RPMI7951 (cell line): ENCODE results near the gene CCDC127. TPM values are rescaled to one million over a fixed set of nuclear protein-coding genes. Genes with fewer than 3 reads are reported as not detected.

ENCODE experiments used
- DNase-seq: peaks from one replicate; pipeline ENCODE4 v3.0.0-alpha.2; 2012; ENCODE audit warnings: low read depth
- total RNA-seq: library from RNA; depleted of rRNA; stranded (reverse); fragments of >200 nt; shearing (Covaris generic); gene quantifications from 2 replicates; pipeline ENCODE4 v1.2.3, GENCODE V29; 2014

Gene CCDC127
- total RNA-seq, 1 experiment from 2014 or later = 3.8 TPM

DNA sequence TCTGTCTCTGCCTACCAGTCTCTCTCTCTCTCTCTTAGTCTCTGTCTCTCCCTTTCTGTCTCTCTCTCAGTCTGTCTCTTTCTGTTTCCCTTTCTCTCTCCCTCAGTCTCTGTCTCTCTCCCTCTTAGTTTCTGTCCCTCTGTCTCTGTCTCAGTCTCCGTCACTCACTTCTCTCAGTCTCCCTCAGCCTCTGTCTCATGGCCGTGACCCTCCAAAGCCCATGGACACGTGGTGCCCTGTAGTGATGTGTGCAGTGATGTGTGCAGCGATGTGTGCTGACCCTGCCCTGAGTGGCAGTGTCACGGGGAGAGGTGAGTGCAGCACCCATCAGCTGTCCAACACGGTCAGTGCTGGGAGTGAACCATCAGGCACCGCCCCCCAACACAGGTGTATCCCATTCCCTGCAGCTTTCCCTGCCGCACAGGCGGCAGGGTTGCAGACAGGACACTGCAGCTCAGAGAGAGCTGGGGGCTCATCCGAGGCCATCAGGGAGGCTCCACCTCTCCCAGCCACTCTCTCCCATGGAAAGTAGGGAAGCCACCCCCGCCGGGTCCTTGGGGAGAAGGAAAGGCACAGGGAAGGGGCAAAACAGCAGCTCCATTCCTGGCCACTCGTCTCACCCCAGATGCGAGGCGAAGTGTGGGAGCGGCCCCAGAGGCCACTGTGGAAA, 27.5 kb downstream of the CCDC127 start:
- no peak for DNase-seq

DNA sequence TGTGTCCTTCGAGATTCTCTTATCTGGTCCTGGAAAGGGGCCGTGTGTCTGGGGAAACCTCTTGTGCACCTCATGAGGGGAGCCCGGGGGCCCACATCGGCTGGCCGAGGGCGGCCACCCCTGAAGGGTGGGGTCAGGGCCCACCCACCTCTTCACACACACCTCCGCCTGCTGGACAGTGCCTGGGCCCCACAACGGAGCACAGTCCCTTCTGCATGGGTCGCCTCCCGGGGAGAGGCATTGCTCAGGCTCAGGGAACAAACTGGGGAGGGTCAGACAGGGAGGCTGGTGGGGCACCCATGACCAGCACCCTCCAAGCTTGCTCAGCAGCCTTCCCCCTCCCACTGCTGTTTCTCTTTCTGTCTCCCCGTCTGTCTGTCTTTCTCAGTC, 28.0 kb downstream of the CCDC127 start:
- no peak for DNase-seq

DNA sequence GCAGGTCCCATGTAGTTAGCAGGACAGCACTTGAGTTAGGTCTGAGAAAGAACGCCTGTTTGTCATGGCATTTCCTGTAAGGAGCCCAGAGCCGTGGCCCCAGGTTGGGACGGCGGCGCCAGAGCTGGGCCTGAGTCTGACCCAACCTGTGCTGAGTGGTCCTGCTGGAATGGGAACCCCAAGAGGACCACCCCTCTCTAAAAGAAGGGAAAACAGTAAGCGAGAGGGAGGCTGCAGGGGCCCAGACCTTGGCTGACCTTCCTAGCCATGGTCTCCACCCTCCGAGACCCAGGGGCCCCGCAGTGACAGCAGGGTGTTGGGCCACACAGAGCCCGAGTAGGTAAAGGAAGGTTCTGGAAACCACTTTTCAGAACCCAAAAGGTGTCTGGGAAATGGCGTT, 28.5 kb downstream of the CCDC127 start:
- no peak for DNase-seq

DNA sequence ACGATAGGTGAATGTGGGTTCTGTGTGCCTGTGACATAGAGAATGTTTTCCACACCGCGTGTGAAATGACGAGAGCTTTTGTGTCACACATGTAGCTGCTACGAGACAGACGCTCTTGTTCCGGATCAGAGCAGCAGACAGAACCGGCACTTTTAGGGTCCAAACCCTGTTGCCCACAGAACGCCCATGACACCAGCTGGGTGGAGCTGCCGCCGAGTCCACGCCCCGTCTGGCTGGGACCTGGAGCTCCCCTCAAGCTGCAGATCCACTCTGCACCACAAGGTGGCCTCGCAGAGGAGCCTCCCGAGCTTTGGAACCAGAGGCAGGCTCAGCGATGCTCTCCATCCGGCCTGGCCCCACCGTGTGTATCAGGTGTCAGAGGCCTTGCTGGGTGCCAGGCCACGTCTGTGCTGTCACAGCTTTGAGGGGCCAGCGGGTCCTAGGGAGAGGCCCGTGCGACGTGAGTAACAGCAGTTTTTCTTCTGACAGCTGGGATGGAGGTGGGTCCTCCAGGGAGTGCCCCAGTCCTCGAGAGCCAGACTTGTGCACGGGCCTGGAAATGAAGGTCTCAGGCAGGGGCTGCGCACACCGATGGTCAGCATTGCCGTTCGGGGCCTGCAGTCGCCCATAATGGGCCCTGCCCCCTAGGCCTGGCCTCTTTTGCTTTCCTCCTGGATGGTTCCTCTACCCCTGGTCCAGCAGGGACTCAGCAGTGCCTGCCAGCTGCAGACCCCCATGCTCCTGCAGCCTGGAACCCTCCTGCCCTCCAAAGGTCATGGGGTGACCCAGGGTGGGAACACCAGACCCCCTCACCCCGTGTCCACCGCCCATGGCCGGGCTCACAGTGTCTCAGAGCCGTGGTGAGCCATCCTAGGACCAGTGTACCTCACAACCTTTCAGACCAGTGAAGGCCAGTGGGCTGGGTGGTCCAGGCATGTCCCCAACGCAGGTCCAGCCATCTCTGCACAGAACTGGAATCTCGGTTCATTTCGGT, 29.2 kb downstream of the CCDC127 start:
- peak; percentile 72 for DNase-seq

DNA sequence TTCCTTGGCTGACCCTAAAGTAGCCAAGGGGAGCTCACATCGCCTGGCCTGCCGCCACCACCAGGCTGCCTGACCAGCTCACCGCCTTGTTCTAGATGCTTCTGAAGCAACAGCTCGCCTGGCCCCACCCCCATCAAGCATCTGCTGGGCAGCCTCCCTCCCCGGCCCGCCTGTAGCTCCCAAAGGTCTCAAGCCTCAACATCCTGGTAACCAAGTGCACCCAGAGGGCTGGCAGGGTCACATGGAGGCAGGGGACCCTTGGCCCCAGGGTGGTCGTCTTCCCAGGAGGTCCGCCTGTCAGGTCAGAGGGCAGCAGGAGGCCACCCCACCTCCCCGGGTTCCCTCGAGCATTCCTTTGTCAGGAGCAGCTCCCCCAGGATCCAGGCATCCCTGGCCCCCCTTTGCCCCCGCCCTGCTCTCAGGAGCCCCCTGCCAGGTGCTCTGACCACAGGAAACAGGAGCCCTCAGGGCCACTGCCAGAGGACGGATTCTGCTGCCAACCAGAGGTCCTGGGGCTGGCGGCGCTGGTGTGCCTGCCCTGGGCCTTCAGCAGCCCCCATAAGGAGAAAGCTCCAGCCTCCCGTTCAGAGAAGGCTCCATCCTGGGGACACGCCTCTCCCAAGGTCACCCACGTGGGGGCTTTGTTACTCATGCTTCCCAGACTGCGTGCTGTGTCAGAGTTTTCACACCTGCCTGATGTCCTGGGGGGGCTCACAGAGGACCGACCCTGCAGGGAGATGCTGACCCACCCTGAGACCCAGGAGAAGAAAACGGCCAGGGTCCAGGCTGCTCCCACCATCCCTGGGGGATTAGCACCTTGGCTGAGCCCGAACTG, 30.1 kb downstream of the CCDC127 start:
- DNase-seq = no peak

DNA sequence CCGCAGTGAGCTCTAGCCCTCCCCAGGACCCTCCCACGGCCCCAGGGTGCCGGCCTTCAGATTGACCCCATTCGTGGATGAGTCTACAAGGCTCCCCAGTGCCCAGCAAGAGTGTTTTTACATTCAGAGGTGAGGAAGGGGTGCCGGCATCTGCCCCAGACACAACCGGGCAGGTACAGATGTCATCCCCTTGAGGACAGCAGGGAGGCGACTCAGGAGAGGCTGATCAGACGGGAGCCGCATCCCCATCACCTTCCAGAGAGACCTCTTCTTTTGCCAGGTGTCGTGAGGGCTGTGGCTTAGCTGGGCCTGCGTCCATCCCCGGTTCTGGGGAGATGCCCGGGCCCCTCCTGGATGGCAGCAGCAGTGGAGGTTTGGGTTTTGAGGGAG, 30.9 kb downstream of the CCDC127 start:
- no peak for DNase-seq

DNA sequence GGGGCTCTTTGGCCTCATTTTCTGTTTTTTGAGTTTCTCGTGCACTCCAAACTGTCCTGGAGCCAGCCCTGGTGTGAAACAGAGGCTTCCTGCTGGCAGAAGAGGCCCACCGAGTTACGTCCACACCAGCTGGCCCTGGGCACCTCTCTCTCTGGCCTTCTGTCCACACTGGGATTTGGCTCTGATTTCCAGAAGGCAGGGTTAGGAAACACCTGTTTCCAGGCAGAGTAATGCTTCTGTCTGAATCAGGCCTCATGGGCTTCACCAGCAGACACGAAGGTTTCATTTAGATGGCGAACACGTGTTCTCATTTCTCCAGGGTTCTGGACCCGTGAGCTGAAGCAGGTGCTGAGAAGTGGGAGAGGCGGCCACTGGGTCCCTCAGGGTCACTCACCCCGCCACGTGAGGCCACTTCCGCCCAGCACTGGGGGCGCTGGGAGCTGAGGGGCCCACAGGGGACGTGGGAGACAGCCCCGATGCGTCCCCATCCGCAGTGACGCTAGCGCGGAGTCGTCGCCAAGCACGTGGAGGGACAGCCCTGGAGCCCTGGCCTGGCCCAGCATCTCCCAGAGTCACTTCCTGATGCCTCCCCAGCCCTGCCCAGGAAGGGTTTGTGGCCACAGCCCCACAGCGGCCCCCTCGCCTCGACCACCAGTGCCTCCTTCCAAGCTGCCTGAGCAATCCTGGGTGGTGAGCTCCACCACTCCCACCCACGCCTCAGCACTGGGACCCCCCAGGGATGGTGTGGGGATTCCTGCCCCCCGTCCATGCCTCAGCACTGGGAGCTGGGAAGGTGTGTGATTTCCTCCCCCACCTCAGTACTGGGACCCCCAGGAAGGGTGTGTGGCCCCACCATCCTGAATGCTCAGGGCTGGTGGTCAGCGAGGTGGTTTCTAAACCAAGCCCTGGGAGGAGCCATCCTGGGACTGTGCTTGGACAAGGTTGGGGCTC, 31.6 kb downstream of the CCDC127 start:
- no peak for DNase-seq

DNA sequence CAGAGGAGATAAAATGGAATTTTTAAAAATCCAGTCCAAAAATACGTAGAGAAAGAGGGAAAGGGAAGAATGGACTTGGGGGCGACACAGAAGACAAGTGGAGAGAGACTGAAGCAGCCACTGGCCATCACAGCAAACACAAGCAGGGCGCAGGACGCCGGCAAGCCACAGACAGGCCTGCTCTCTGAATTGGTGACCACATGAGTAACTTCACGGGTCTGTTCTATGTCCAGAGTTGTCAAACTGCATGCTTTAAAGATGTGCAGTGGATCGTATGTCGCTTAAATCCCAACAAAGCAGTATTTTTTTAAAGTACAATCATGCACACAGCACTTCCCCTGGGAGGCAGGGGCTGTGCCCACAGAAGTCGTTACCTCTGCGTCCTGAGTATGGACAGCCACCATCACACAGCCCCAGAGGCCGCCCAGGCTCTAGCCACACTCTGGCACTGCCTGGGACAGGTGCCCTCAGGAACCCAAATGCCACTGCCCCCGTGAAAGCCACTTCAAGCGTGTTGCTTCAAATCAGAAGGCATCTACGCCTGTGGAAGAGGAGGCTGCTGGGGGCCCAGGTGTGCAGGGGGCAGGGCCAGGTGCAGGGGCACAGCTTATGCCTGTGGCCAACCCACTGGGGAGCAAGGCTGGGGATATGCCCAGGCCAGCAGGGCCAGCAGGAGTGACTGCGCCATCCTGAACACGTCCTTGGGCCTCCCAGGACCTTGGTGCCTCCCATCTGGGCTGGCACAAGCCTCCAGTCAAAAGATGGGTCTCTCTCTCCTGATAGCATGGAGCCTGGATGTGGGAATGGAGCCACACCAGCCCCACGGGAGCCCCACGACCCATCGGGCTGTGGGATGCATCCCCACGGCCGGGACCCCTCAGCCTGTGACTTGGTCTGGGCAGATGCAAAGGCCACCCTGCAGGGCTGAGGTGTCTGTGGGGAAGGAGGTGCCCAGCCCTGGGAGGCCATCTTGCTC, 32.6 kb downstream of the CCDC127 start:
- no peak for DNase-seq

DNA sequence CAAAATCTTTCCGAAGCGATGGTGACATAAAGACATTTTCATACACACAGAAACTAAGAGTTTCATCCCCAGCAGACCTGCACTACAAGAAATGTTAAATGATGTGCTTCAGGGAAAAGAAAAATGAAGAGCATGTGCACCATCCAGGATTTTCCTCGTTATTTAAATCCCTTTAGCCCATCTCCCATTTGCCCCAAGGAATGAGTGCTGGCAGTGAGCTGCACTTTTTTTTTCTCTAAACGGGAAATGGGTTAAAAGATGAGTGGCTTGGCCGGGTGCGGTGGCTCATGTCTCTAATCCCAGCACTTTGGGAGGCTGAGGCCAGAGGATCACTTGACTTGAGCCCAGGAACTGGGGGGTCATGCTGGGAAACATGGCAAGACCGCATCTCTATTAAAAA, 33.5 kb downstream of the CCDC127 start:
- DNase-seq = peak; percentile 68

DNA sequence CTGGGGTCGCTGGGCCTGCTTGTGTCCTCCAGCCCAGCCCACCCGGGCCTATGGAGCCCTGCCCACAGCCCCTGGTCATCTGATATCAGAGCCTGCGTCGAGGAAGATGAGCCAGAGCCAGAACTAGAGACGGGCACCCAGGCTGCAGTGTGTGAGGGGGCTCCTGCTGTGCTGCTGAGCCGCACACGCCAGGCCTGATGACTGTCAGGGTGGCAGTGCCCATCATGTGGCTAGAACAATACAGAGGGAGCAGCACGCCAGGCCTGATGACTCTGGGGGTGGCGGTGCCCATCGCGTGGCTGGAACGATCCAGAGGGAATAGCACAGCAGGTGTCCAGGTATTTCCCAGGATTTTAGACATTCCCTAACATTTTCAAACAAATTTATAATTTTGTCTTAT, 35.8 kb downstream of the CCDC127 start:
- no peak for DNase-seq

DNA sequence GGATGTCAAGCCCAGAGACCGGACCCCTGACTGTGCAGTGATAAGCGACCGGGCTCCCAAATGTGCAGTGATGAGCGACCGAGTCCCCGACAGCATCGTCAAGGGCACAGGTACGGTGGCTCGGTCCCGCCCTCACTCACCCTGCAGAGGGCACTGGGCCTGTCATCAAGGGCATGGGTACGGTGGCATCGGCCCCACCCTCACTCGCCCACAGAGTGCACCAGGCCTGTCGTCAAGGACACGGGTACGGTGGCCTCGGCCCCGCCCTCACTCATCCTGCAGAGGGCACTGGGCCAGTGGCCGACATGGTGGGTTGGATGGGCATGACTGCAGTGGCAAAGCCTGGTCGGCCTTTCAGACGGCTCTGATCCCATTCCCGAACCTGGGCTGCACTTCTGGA, 36.4 kb downstream of the CCDC127 start:
- DNase-seq = no peak

DNA sequence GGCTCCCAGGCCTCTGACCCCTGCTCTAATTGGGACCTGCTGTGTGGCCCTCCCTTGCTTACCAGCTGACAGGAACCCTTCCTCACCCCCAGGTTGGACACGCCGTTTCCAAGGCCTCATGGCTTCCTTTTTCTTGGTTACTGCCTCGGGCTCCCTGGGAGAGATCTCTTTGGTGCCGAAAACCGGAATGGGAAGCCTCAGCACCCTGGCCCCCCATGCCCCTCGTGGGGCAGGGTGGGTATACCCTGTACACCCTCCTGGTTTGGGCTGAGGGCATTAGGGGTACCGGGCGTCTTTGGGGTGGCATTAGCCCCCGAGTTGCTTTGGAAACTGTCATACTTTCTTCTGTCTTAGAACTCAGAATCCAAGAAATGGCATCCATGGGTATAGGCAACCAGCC, 36.8 kb downstream of the CCDC127 start:
- no peak for DNase-seq

DNA sequence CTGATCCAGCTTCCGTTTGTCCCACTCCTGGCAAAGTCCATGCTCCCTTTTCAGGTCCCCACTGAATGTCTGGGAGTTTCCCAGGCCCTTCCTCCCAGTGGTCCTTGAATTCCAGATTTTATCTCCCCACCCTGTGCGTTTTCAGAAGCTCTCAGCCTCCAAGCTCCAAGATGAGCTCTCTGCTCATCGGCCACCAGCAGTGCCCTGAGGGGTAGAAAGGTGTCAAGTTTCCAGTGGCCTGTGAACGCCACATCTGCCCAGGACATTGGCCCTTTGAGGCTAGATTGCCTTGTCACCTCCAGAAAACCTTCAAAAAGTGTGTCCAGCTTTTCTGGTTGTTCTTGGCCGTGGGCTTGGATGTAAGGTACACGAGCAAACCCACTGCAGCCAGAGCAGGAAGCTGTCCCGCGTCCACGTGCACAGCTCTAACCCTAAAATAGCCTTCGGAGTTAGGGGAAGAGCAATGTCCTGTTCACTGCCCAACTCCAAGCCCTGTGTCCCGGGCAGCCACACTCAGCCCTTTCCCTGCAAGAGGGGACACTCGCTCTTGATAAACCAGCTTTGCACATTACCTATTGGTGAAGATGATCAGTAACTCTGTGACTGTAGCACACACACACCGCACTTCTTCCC, 37.6 kb downstream of the CCDC127 start:
- DNase-seq = peak; percentile 59

DNA sequence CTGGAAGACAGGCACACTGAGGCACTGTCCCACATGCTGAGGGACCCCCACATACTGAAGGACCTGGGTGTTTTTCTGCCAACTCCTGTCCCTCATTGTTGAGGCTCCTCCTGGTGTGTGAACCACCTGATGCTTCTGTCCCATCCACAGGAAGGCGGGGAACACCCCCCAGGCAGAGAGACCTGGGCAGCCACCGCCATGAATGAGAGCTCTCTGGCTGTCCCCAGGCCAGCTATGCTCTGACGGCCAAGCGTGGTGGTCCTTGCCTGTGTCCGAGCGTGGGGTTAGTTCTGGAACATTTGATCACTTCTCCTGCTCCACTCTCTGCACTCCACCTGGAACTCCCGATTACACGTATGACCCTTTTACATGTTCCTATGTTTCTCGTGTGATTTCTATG, 38.6 kb downstream of the CCDC127 start:
- DNase-seq = no peak

DNA sequence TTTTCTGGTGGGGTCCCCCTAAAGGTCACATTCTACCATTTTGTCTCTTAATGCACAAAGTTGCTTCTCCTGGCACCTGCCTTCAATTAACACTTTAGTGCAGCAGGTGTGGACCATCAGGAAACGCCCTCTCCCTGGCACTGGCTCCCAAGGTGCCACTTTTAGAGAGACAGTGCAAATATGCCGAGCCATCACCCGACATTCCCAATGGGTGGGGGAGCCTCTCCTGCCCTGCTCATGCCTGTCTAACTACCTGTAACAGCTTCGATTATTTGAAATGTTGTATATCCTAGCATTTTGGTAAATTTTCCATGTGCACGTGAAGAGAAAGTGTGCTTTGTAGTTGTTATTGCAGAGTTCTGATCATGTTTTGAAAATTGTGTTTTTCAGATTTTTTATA, 39.8 kb downstream of the CCDC127 start:
- no peak for DNase-seq

DNA sequence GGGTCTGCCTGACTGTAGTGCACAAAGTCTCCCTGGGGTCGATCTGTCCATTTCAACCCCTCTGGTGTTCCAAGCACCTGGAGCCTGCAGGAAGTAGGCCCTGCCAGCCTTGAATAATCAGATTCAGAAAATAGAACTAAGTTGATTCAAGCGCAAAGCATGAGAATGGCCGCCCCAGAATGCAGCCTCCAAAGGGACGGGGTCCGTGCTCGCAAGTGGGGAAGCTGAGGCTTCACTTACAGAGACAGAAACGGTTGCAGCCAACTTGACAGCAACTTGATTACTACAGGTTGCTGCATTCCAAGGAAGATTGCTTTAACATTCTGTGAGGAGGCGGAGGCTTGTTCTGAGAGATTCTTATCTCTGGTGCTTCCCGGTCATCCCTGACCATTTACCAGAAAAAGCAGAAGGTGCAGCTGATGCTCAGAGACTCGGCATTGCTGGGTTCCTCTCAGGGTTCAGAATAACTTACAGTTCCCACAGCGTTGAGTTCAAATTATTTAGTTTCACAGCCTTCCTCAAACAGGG, 41.6 kb downstream of the CCDC127 start:
- no peak for DNase-seq

DNA sequence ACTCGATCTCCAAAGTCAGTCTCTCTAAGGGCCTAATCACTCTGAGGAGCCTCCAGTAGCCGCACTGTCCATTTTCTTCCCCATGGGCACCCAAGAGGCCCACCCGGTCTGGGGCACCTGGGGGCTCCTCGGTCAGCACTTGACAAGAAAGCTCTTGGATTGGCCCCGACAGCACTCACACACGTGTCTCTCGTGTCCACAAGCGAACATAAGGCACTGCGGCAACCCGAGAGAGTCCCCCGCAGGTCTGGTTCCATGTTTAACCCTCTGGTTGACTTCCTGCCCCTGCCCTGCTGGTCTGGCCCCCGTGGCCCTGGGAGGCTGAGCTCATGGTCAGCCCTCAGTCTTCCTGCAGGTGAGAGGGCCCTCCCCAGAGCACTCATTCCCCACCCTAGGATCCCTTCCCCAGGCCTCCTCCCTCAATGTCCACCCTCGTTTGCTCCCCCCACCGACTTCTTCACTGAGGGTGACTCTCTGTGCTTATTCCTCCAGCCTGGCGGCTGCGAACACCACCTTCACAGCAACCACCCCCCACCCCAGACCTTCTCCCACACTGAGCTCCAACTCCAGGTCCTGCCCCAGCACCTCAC, 43.0 kb downstream of the CCDC127 start:
- DNase-seq = no peak

DNA sequence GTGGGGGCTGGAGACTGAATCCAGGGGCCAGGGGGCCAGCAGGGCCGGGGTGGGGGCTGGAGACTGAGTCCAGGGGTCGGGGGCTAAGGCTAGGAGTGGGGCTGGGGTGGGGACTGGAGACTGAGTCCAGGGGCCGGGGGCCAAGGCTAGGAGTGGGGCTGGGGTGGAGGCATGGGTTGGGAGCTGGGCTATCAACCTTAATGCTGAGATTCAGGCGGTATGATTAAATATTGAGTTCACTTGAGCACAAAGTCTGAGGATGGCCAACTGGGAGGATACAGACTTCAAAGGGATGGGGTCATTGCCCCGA, 43.7 kb downstream of the CCDC127 start:
- DNase-seq = no peak
